Fibroblast of villous mesenchyme (primary cell): ENCODE results near the gene CX3CR1. TPM values are rescaled to one million over a fixed set of nuclear protein-coding genes. Genes with fewer than 3 reads are reported as not detected.

ENCODE experiments used
- DNase-seq: peaks from one replicate; pipeline ENCODE4 v3.0.0-alpha.2; 2010; ENCODE audit warnings: low read depth
- H3K4me3 ChIP-seq: 2 replicates; pipeline ENCODE4 v1.5.1; 2011; ENCODE audit warnings: low read depth, mild to moderate bottlenecking, low read length
- CTCF ChIP-seq: IDR thresholded peaks from 2 replicates; pipeline ENCODE4 v1.5.1; 2012; ENCODE audit warnings: low read depth, mild to moderate bottlenecking, low read length; ENCODE audit not compliant: insufficient read depth
- total RNA-seq: library from RNA; depleted of rRNA; stranded (reverse); fragments of >200 nt; gene quantifications from 2 replicates; pipeline ENCODE4 v1.2.3, GENCODE V29; 2012

Gene CX3CR1
- total RNA-seq, 1 donor: not detected

GRCh38 chr3:39291903-39292329 is 12.1 kb upstream of the CX3CR1 start:
- DNase-seq: peak; percentile 42
- H3K4me3 ChIP-seq: no peak overlapping the region
- TF ChIP-seq CTCF: peak; percentile 94

GRCh38 chr3:39290255-39290654 is 10.4 kb upstream of the CX3CR1 start:
- no peak for TF ChIP-seq CTCF
- DNase-seq: no peak
- no peak overlapping the region for H3K4me3 ChIP-seq

GRCh38 chr3:39289107-39289506 is 9.3 kb upstream of the CX3CR1 start:
- no peak for DNase-seq
- no peak overlapping the region for H3K4me3 ChIP-seq
- peak; percentile 4 for TF ChIP-seq CTCF

- TF ChIP-seq CTCF: peak; percentile 97
- DNase-seq: peak; percentile 77
- H3K4me3 ChIP-seq: no peak overlapping the region
Observed at GRCh38 chr3:39288300-39288808, 8.5 kb upstream of the CX3CR1 start.

- DNase-seq: no peak
- H3K4me3 ChIP-seq: no peak overlapping the region
- TF ChIP-seq CTCF: no peak
Observed at GRCh38 chr3:39287216-39288164, 7.7 kb upstream of the CX3CR1 start.

GRCh38 chr3:39286771-39287170 is 6.9 kb upstream of the CX3CR1 start:
- DNase-seq: no peak
- TF ChIP-seq CTCF: no peak
- no peak overlapping the region for H3K4me3 ChIP-seq

GRCh38 chr3:39285332-39285731 is 5.5 kb upstream of the CX3CR1 start:
- no peak for DNase-seq
- no peak overlapping the region for H3K4me3 ChIP-seq
- TF ChIP-seq CTCF: no peak
